Hepatocyte (in vitro differentiated cells): ENCODE results near the gene MGAT5. TPM values are rescaled to one million over a fixed set of nuclear protein-coding genes. Genes with fewer than 3 reads are reported as not detected.

Experiments used
- DNase-seq: peaks from one replicate; pipeline ENCODE4 v3.0.0-alpha.2; 2016; ENCODE audit warnings: low spot score
- H2AFZ ChIP-seq: fragments of 200-600 bp; sonication (generic); 2 replicates; pipeline ENCODE4 v1.6.0; 2016; ENCODE audit warnings: antibody characterized with exemption, mild to moderate bottlenecking
- H3K27ac ChIP-seq: fragments of 200-600 bp; sonication (generic); 2 replicates; pipeline ENCODE4 v1.5.1; 2016; ENCODE audit warnings: mild to moderate bottlenecking
- H3K27me3 ChIP-seq: fragments of 200-600 bp; sonication (generic); 2 replicates; pipeline ENCODE4 v1.6.1; 2016
- H3K36me3 ChIP-seq: fragments of 200-600 bp; sonication (generic); replicated peaks from 2 replicates; pipeline ENCODE4 v1.5.1; 2016; ENCODE audit warnings: low read depth; ENCODE audit not compliant: insufficient read depth
- H3K4me1 ChIP-seq: fragments of 200-600 bp; sonication (generic); 2 replicates; pipeline ENCODE4 v1.5.1; 2016; ENCODE audit warnings: mild to moderate bottlenecking, moderate library complexity; ENCODE audit not compliant: insufficient read depth
- H3K4me2 ChIP-seq: fragments of 200-600 bp; sonication (generic); 2 replicates; pipeline ENCODE4 v1.6.0; 2016
- H3K4me3 ChIP-seq: fragments of 200-600 bp; sonication (generic); 2 replicates; pipeline ENCODE4 v1.5.1; 2016; ENCODE audit warnings: mild to moderate bottlenecking
- H3K79me2 ChIP-seq: fragments of 200-600 bp; sonication (generic); 2 replicates; pipeline ENCODE4 v1.6.0; 2017; ENCODE audit warnings: mild to moderate bottlenecking
- H3K9me2 ChIP-seq: fragments of 200-600 bp; sonication (generic); replicated peaks from 2 replicates; pipeline ENCODE4 v1.6.0; 2017; ENCODE audit warnings: mild to moderate bottlenecking; ENCODE audit not compliant: insufficient read depth
- H3K9me3 ChIP-seq: fragments of 200-600 bp; sonication (generic); 2 replicates; pipeline ENCODE4 v1.5.1; 2016; ENCODE audit warnings: low read depth, mild to moderate bottlenecking
- H4K20me1 ChIP-seq: fragments of 200-600 bp; sonication (generic); 2 replicates; pipeline ENCODE4 v1.6.0; 2016; ENCODE audit warnings: mild to moderate bottlenecking; ENCODE audit not compliant: insufficient read depth, poor library complexity, severe bottlenecking
- CTCF ChIP-seq: fragments of 200-600 bp; sonication (generic); IDR thresholded peaks from 2 replicates; pipeline ENCODE4 v1.5.1; 2016; ENCODE audit warnings: antibody characterized with exemption, mild to moderate bottlenecking; ENCODE audit not compliant: poor library complexity
- EZH2 ChIP-seq: fragments of 200-600 bp; sonication (generic); IDR thresholded peaks from 2 replicates; pipeline ENCODE4 v1.6.1; 2016; ENCODE audit warnings: antibody characterized with exemption, mild to moderate bottlenecking, borderline replicate concordance
- EZH2phosphoT487 ChIP-seq: fragments of 200-600 bp; sonication (generic); IDR thresholded peaks from one replicate; pipeline ENCODE4 v1.6.1; 2018; ENCODE audit warnings: antibody characterized with exemption, mild to moderate bottlenecking, low read depth, moderate library complexity; ENCODE audit not compliant: unreplicated experiment, severe bottlenecking
- WGBS: methylation state at CpG from one replicate; pipeline ENCODE4 v1.1.6; 2016; ENCODE audit warnings: low lambda C conversion rate; ENCODE audit errors: missing lambda C conversion rate; 5-methylcytosine and 5-hydroxymethylcytosine counted together
- polyA plus RNA-seq: library from polyadenylated mRNA; unstranded; fragments of >200 nt; fragmentation: Nextera tagmentation; extraction: Ambion mirVana; gene quantifications from 2 replicates; pipeline ENCODE4 v1.2.1, GENCODE V29; 2016
- total RNA-seq: library from RNA; depleted of rRNA; stranded (reverse); fragments of >200 nt; gene quantifications from 2 replicates; pipeline ENCODE4 v1.2.3, GENCODE V29; 2014

The MGAT5 gene
- total and polyA plus RNA-seq, 2 experiments from 2014 or later = 9.1 to 30.2 TPM

GRCh38 chr2:134337631-134338030 lies 83.8 kb downstream of the MGAT5 start:
- no peak overlapping the region for H3K4me3 ChIP-seq
- no peak overlapping the region for H3K27ac ChIP-seq
- no peak for DNase-seq
- no peaks in the 10 kb centered on the region for H3K9me3 ChIP-seq
- no peaks in the 10 kb centered on the region for H3K9me2 ChIP-seq
- no peaks in the 10 kb centered on the region for H3K4me1 ChIP-seq
- no peak overlapping the region for H3K4me2 ChIP-seq
- no peaks in the 10 kb centered on the region for H3K36me3 ChIP-seq
- no peaks in the 10 kb centered on the region for H4K20me1 ChIP-seq
- 77% methylated on average over 1 of the region's 1 CpG for WGBS
- no peak for TF ChIP-seq CTCF
- no peak for TF ChIP-seq EZH2
- no peak for TF ChIP-seq EZH2phosphoT487
- H2AFZ ChIP-seq = no peak overlapping the region
- no peaks in the 10 kb centered on the region for H3K79me2 ChIP-seq
- H3K27me3 ChIP-seq = no peaks in the 10 kb centered on the region

GRCh38 chr2:134338208-134338607 lies 84.3 kb downstream of the MGAT5 start:
- DNase-seq = no peak
- Histone ChIP-seq H3K36me3 (no peaks in the 10 kb centered on the region), H3K4me1 (no peaks in the 10 kb centered on the region), H3K9me2 (no peaks in the 10 kb centered on the region), H3K27ac (no peak overlapping the region), H3K4me3 (no peak overlapping the region), H3K79me2 (no peaks in the 10 kb centered on the region), H2AFZ (no peak overlapping the region), H3K9me3 (no peaks in the 10 kb centered on the region), H4K20me1 (no peaks in the 10 kb centered on the region), H3K27me3 (no peaks in the 10 kb centered on the region), H3K4me2 (no peak overlapping the region)
- WGBS = 98% methylated on average over 8 of the region's 8 CpGs
- TF ChIP-seq EZH2phosphoT487 (no peak), EZH2 (no peak), CTCF (no peak)

GRCh38 chr2:134341476-134341875 lies 87.6 kb downstream of the MGAT5 start:
- Histone ChIP-seq H3K4me2 (no peak overlapping the region), H3K9me3 (no peaks in the 10 kb centered on the region), H3K4me1 (no peaks in the 10 kb centered on the region), H3K79me2 (no peaks in the 10 kb centered on the region), H2AFZ (no peak overlapping the region), H3K9me2 (no peaks in the 10 kb centered on the region), H3K4me3 (no peak overlapping the region), H3K27me3 (no peaks in the 10 kb centered on the region), H4K20me1 (no peaks in the 10 kb centered on the region), H3K36me3 (no peaks in the 10 kb centered on the region), H3K27ac (no peak overlapping the region)
- 91% methylated on average over 3 of the region's 3 CpGs for WGBS
- no peak for DNase-seq
- TF ChIP-seq EZH2phosphoT487 (no peak), EZH2 (no peak)

GRCh38 chr2:134344954-134345697 lies 91.3 kb downstream of the MGAT5 start:
- TF ChIP-seq CTCF (no peak), EZH2phosphoT487 (no peak), EZH2 (no peak)
- H3K4me3 ChIP-seq = no peak overlapping the region
- no peak overlapping the region for H2AFZ ChIP-seq
- no peak overlapping the region for H3K27ac ChIP-seq
- H3K36me3 ChIP-seq = no peaks in the 10 kb centered on the region
- no peak overlapping the region for H3K4me2 ChIP-seq
- no peaks in the 10 kb centered on the region for H4K20me1 ChIP-seq
- no peaks in the 10 kb centered on the region for H3K4me1 ChIP-seq
- H3K79me2 ChIP-seq = no peaks in the 10 kb centered on the region
- no peak for DNase-seq
- no peaks in the 10 kb centered on the region for H3K9me2 ChIP-seq
- WGBS = 82% methylated on average over 9 of the region's 9 CpGs
- no peaks in the 10 kb centered on the region for H3K27me3 ChIP-seq
- H3K9me3 ChIP-seq = no peaks in the 10 kb centered on the region
